HG02981 (cell line): ENCODE results near the gene PKLR.
"Not testable (repeated sequence)": the region's sequence is repeated elsewhere in the genome, so short reads cannot be mapped to it uniquely, and the experiment has no call there.

ENCODE experiments used
- ATAC-seq: cut with Tn5 transposase; IDR thresholded peaks from one replicate; pipeline ENCODE4 v1.9.1; 2021; ENCODE audit warnings: mild to moderate bottlenecking, moderate library complexity; ENCODE audit not compliant: unreplicated experiment

PKLR gene

GRCh38 chr1:155256058-155256852 lies 45.0 kb downstream of the PKLR start:
- ATAC-seq = no peak

- peak; percentile 56 for ATAC-seq
These were observed 45.8 kb downstream of the PKLR start, which contains the start of gene ENTREP3 for GRCh38 chr1:155255243-155256007. Gene ENTREP3, minus strand, starts transcription at chr1:155255483. Its CDS starts 606 bp downstream, at chr1:155254877.

GRCh38 chr1:155254714-155255242 lies 46.5 kb downstream of the PKLR start:
- ATAC-seq = no peak

GRCh38 chr1:155254228-155254713 lies 47.0 kb downstream of the PKLR start:
- no peak for ATAC-seq

GRCh38 chr1:155253797-155254196 lies 47.4 kb downstream of the PKLR start:
- ATAC-seq = no peak

GRCh38 chr1:155253208-155253607 lies 48.0 kb downstream of the PKLR start:
- no peak for ATAC-seq

- no peak for ATAC-seq
These were observed 49.7 kb downstream of the PKLR start for GRCh38 chr1:155251566-155251965.

GRCh38 chr1:155250633-155251449 lies 50.4 kb downstream of the PKLR start:
- ATAC-seq = peak; percentile 82

- peak; percentile 6 for ATAC-seq
These were observed 51.0 kb downstream of the PKLR start for GRCh38 chr1:155250246-155250632.

GRCh38 chr1:155247667-155248553 lies 53.3 kb downstream of the PKLR start:
- no peak for ATAC-seq

GRCh38 chr1:155246796-155247195 lies 54.4 kb downstream of the PKLR start:
- ATAC-seq = not testable (repeated sequence)

GRCh38 chr1:155245163-155245524 lies 56.1 kb downstream of the PKLR start:
- no peak for ATAC-seq

GRCh38 chr1:155244368-155245162 lies 56.7 kb downstream of the PKLR start:
- ATAC-seq = peak; percentile 88

GRCh38 chr1:155242805-155243358 lies 58.4 kb downstream of the PKLR start:
- no peak for ATAC-seq

- ATAC-seq = no peak
These were observed 59.4 kb downstream of the PKLR start for GRCh38 chr1:155241841-155242264.

GRCh38 chr1:155241069-155241679 lies 60.1 kb downstream of the PKLR start:
- ATAC-seq = no peak
